KOPT-K1 (cell line): ENCODE measurements around the gene R3HDM4.
"Not testable (repeated sequence)": the region's sequence is repeated elsewhere in the genome, so short reads cannot be mapped to it uniquely, and the experiment has no call there.

Experiments used
- H3K27ac ChIP-seq: fragments of 200-600 bp; sonication (generic); 2 replicates; pipeline ENCODE4 v1.5.1; 2016; ENCODE audit warnings: antibody characterized with exemption, mild to moderate bottlenecking, low read depth, low read length; ENCODE audit not compliant: poor library complexity, severe bottlenecking
- H3K36me3 ChIP-seq: fragments of 200-600 bp; sonication (generic); 2 replicates; pipeline ENCODE4 v1.5.1; 2017; ENCODE audit warnings: antibody characterized with exemption, mild to moderate bottlenecking, low read length, moderate library complexity; ENCODE audit not compliant: insufficient read depth
- H3K9me3 ChIP-seq: fragments of 200-600 bp; sonication (generic); 2 replicates; pipeline ENCODE4 v1.5.1; 2017; ENCODE audit warnings: antibody characterized with exemption, low read length, mild to moderate bottlenecking; ENCODE audit not compliant: insufficient read depth, poor library complexity, severe bottlenecking

Gene R3HDM4

GRCh38 chr19:899336-900042 is 13.5 kb downstream of the R3HDM4 start:
- Histone ChIP-seq H3K27ac (no peak overlapping the region), H3K9me3 (no peaks in the 10 kb centered on the region), H3K36me3 (peaks cover 8% of the 10 kb centered on the region; the same call in 1 of the 2 replicates)

- Histone ChIP-seq H3K36me3 (peaks cover 8% of the 10 kb centered on the region; the same call in 1 of the 2 replicates), H3K27ac (no peak overlapping the region), H3K9me3 (no peaks in the 10 kb centered on the region)
These were observed 14.4 kb downstream of the R3HDM4 start for GRCh38 chr19:898663-899062.

GRCh38 chr19:897442-898039 is 15.5 kb downstream of the R3HDM4 start:
- Histone ChIP-seq H3K27ac (no peak overlapping the region), H3K9me3 (no peaks in the 10 kb centered on the region), H3K36me3 (peaks cover 8% of the 10 kb centered on the region; the same call in 1 of the 2 replicates)

GRCh38 chr19:896999-897398 is 16.0 kb downstream of the R3HDM4 start:
- Histone ChIP-seq H3K9me3 (no peaks in the 10 kb centered on the region), H3K27ac (no peak overlapping the region), H3K36me3 (peaks cover 8% of the 10 kb centered on the region; the same call in 1 of the 2 replicates)

GRCh38 chr19:896434-896833 is 16.6 kb downstream of the R3HDM4 start:
- Histone ChIP-seq H3K27ac (no peak overlapping the region), H3K9me3 (no peaks in the 10 kb centered on the region), H3K36me3 (peaks cover 8% of the 10 kb centered on the region; the same call in 1 of the 2 replicates)

- peak within 1 kb of the TSS; percentile 87 for H3K27ac ChIP-seq
- H3K9me3 ChIP-seq = no peaks in the 10 kb centered on the region
- peaks cover 29% of the 10 kb centered on the region; the same call in 1 of the 2 replicates for H3K36me3 ChIP-seq
These were observed 19.9 kb downstream of the R3HDM4 start, which contains the start of the genes MED16 and RNU6-9 for GRCh38 chr19:892894-893689. Gene MED16 (minus strand): TSS chr19:893187. CDS start chr19:891131, 2,056 bp downstream. Gene RNU6-9 (plus strand): TSS chr19:893484.

GRCh38 chr19:892243-892893 is 20.7 kb downstream of the R3HDM4 start:
- H3K36me3 ChIP-seq = peaks cover 31% of the 10 kb centered on the region; the same call in 1 of the 2 replicates
- H3K9me3 ChIP-seq = no peaks in the 10 kb centered on the region
- peak overlapping the region; percentile 87 for H3K27ac ChIP-seq

- peak overlapping the region; percentile 87 for H3K27ac ChIP-seq
- H3K9me3 ChIP-seq = not testable (repeated sequence)
- peaks cover 32% of the 10 kb centered on the region for H3K36me3 ChIP-seq
These were observed 21.4 kb downstream of the R3HDM4 start for GRCh38 chr19:891421-892200.

- Histone ChIP-seq H3K9me3 (no peaks in the 10 kb centered on the region), H3K36me3 (peaks cover 39% of the 10 kb centered on the region), H3K27ac (no peak overlapping the region)
These were observed 22.2 kb downstream of the R3HDM4 start for GRCh38 chr19:890831-891230.

GRCh38 chr19:889662-890295 is 23.2 kb downstream of the R3HDM4 start:
- Histone ChIP-seq H3K27ac (no peak overlapping the region), H3K9me3 (no peaks in the 10 kb centered on the region), H3K36me3 (peaks cover 49% of the 10 kb centered on the region)

- Histone ChIP-seq H3K36me3 (peaks cover 56% of the 10 kb centered on the region), H3K27ac (no peak overlapping the region), H3K9me3 (no peaks in the 10 kb centered on the region)
These were observed 24.2 kb downstream of the R3HDM4 start for GRCh38 chr19:888581-889385.

GRCh38 chr19:887599-887998 is 25.4 kb downstream of the R3HDM4 start:
- Histone ChIP-seq H3K36me3 (peaks cover 67% of the 10 kb centered on the region), H3K27ac (no peak overlapping the region), H3K9me3 (no peaks in the 10 kb centered on the region)

- H3K27ac ChIP-seq = no peak overlapping the region
- peaks cover 72% of the 10 kb centered on the region for H3K36me3 ChIP-seq
- no peaks in the 10 kb centered on the region for H3K9me3 ChIP-seq
These were observed 25.9 kb downstream of the R3HDM4 start for GRCh38 chr19:887072-887471.
